ENCODE data around the gene WBP2.

DNA sequence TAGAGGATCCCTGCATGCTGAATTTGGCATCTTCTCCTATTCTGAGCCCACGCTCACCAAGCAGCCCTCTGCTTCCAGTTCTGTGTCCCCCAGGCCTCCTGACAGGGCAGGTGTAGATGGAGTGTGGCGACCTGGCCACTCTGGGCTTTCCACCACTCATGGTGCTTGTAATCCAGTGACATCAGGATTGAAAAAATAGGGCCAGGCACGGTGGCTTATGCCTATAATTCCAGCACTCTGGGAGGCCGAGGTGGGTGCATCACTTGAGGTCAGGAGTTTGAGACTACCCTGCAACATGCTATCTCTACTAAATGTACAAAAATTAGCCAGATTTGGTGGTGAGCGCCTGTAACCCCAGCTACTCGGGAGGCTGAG lies 41.1 kb downstream of the WBP2 start:
- TF ChIP-seq, protein P1, sequence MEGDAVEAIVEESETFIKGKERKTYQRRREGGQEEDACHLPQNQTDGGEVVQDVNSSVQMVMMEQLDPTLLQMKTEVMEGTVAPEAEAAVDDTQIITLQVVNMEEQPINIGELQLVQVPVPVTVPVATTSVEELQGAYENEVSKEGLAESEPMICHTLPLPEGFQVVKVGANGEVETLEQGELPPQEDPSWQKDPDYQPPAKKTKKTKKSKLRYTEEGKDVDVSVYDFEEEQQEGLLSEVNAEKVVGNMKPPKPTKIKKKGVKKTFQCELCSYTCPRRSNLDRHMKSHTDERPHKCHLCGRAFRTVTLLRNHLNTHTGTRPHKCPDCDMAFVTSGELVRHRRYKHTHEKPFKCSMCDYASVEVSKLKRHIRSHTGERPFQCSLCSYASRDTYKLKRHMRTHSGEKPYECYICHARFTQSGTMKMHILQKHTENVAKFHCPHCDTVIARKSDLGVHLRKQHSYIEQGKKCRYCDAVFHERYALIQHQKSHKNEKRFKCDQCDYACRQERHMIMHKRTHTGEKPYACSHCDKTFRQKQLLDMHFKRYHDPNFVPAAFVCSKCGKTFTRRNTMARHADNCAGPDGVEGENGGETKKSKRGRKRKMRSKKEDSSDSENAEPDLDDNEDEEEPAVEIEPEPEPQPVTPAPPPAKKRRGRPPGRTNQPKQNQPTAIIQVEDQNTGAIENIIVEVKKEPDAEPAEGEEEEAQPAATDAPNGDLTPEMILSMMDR (IDR thresholded peaks at IDR 0.05), result no peak
- TF ChIP-seq POLR2A (IDR thresholded peaks at IDR 0.05), result no peak

Measured in thyroid gland (tissue), 4 donors.